NCI-H1105 (cell line): ENCODE measurements around the gene SH3GL2.

Source experiments
- DNase-seq: peaks from one replicate; lab custom pipeline; 2025; lab: John Stamatoyannopoulos, UW

SH3GL2 gene

GRCh38 chr9:17658237-17658636 lies 79.4 kb downstream of the SH3GL2 start:
- DNase-seq = no peak

GRCh38 chr9:17660158-17660557 lies 81.3 kb downstream of the SH3GL2 start:
- no peak for DNase-seq

DNA sequence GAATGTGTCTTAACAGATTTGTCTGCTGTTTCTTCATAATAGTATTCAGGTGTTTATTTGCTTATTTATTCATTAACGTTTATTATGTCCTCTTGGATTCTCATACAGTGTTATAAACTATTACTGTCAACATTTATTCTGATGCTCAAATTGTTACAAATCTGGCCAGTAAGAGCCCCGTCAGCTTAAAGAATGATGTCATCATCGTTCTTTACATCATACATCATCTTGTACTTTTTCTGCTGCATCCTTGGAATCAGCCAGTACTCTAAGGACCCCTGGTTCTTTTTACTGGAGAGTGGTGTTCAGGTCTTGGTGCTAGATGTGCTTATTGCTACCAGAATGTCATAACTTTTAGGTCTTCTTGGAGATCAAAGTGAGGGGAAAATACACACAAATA lies 86.6 kb downstream of the SH3GL2 start:
- DNase-seq = no peak

GRCh38 chr9:17669206-17669605 lies 90.3 kb downstream of the SH3GL2 start:
- no peak for DNase-seq

DNA sequence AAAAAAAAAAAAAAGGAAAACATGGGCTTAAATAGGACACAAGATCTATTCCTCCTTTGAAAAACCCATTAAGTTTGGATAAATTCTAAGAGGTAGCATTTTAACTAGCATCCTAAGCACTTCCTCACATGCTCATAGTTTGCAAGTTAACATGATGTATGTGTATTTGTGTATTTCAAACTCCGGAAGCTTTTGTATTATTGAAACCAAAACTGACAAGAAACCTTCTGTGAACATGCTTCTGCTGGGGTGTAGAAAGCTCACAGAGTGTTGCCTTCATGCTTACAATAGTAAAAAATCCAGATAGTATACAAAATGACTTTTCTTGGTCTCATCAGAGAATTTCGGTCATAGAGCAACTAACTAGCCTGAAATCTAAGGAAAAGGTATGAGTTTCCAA lies 103.8 kb downstream of the SH3GL2 start:
- DNase-seq = no peak

GRCh38 chr9:17688834-17689233 lies 110.0 kb downstream of the SH3GL2 start:
- no peak for DNase-seq

DNA sequence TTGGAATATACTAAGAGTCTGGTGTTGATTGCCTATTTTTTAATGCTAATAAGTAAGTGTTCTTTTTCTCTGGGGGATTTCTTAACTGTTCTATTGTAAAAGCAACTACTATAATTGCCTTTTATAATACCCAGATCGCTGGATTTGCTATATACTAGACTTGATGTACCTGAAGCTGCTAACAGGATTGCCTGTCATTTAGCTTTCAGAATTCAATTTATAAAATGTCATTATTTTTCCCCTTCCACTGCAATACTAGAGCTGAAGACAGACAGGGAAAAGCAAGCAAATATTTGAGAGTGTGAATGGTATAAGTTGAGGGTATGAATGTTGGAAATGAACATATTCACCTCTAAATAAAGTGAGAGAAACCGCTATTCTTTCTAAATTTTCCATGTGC lies 115.5 kb downstream of the SH3GL2 start:
- no peak for DNase-seq

DNA sequence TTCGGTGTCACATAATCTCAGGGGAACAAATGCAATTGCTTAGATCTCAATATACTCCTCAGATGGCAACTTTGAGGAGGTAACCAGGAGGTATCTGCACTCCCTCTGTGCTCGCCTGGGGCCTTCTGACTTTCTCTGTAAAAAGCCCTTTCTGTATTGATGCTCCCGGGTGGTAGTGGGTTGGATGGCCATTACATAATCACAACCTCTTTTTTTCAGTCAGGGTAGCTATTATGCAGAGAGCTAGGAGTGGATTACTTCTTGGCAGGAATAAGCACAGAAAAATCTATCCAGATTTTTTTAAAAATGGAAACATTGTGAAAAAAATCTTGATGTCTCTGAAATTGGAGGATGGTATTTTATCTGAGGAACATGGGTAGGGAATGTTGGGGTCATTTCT lies 116.6 kb downstream of the SH3GL2 start:
- DNase-seq = no peak

- DNase-seq = no peak
These were observed 120.9 kb downstream of the SH3GL2 start for GRCh38 chr9:17699615-17700330.

- no peak for DNase-seq
These were observed 127.5 kb downstream of the SH3GL2 start for GRCh38 chr9:17706347-17706746.

GRCh38 chr9:17719053-17719452 lies 140.2 kb downstream of the SH3GL2 start:
- DNase-seq = no peak

DNA sequence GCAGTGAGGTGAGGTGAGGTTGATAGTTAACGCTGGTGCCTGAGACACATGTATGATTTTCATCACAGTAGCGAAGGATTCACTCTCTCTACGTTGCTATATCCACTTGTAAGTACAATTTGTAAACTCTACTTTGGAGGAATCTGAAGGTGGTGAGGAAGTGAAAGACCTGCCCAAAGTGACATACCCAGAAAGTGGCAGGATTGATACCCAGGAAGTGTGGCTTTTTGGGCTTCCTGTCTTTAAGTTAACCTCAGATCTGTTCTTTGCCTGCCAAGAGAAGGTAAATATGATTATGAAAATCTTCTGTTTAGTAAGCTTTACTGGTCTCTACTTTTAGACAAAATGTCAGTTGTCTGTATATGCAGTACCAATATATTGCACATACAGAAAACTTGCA lies 143.1 kb downstream of the SH3GL2 start:
- no peak for DNase-seq

DNA sequence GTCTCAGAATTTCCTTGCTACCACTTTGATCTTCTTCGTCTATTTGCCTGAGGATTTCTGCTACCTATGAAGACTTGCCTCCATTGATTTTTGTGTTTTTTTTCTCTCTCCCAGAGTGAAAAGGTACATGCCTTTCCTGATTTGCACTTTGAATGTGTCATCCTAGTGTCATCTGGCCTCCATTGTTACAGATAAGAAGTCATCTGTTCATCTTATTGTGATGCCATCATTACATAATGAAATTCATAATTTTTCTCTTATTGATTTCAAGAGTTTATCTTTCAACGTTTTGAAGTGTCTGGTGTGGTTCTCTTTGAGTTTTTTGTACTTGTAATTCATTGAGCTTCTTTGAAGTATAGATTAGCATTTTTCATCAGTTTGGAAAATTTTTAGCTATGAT lies 144.8 kb downstream of the SH3GL2 start:
- no peak for DNase-seq

DNA sequence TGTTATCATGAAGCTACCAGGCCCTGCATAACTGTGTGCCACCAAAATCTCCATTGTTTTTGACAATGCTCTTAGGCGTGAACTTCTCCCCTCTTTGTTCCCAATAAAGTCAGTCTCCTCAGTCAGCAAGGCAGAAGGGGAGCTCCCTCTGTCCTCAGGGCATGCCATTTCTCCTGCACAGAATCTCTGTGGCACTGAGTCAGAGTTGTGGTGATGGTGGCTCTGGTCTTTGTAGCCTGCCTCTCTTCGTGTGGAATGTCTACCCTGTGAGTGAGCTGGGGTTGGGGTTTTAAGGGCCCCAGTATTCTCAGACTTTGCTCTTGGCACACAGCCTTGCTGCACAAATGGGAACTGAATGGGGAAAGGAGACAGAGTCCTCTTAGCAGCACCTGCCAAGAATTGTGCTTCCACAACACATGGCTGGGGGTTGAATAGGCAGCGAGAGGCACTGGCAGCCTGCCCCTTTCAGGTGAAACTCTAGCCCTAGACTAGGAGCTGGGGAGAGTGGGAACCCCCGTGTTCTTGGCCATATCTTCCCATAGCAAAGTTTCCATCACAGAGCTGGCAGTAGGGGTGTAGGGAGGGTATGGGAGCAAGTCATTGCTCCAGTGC lies 146.6 kb downstream of the SH3GL2 start:
- DNase-seq = no peak

DNA sequence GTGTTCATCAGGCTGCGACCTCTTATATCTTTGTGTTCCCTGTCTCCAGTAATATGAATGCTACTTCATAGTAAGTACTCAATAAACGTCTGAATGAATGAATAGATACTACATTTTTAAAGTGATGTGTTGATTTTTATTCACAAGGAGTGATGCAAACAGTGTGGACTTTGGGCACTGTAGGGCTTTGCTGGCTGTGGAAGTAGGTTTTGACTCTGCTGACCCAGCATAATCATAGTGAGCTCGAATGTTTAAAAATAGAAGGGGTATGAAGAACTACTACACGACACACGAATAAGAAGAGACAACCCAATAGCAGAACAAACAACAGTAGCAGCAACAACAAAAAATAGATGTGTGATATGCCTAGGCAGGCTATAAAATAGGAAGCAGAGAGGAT lies 147.4 kb downstream of the SH3GL2 start:
- no peak for DNase-seq

DNA sequence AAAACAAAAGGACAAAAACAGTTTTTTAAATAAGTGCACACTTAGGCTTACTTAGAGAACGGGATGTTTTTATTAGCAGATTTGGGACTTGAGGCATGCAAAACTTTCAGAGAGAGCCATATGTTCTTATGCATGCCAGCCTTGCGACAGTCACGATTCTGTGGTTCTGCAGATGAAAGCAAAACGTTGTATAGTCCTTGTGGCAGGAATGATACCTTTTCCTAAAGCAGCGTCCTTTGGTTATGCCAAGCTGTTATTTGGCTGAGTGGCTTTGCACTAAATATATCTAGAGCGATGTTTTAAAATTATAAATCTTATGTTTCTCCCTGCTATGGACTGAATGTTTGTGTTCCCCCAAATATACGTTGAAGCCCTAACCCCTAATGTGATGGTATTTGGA lies 152.0 kb downstream of the SH3GL2 start:
- no peak for DNase-seq

GRCh38 chr9:17731308-17731707 lies 152.4 kb downstream of the SH3GL2 start:
- no peak for DNase-seq

GRCh38 chr9:17734674-17735073 lies 155.8 kb downstream of the SH3GL2 start:
- DNase-seq = no peak

GRCh38 chr9:17735859-17736258 lies 157.0 kb downstream of the SH3GL2 start:
- no peak for DNase-seq

DNA sequence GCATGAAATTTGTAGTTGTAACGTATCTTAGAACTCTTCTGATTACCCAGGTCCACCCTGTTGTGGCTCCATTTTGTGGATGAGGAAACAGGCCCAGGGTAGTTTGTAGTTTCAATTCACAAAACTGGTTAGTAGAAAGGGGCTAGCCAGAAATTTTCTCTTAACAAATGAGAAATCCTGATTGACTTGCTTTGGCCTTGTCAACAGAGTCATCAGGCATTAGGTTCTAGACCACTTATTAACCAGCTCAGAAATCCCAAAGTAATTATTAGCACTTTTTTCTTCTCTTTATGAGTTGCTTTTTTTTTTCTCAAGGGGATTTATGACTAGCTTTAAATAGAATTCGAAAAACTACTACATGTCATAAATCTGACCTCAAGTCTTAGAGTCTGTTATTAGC lies 160.2 kb downstream of the SH3GL2 start:
- no peak for DNase-seq

- DNase-seq = no peak
These were observed 160.9 kb downstream of the SH3GL2 start for GRCh38 chr9:17739736-17740135.

DNA sequence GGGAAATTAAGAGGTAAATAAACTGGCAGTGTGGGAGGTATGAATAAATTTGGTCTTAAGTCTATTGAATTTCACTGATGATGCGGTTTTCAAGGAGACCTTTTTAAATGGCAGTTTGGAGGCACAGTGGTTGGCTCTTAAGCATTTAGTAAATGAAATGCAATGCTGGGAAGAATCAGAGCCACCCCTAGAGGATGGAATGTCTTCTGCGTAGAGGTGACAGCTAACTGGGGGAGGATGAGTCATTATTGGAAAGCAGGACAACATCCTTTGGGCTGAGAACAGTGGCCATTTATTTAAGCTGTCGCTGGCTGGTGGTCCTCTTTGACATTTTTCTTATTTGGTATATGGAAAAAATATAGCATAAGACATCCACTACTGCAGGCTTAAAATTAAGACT lies 163.2 kb downstream of the SH3GL2 start:
- DNase-seq = no peak

DNA sequence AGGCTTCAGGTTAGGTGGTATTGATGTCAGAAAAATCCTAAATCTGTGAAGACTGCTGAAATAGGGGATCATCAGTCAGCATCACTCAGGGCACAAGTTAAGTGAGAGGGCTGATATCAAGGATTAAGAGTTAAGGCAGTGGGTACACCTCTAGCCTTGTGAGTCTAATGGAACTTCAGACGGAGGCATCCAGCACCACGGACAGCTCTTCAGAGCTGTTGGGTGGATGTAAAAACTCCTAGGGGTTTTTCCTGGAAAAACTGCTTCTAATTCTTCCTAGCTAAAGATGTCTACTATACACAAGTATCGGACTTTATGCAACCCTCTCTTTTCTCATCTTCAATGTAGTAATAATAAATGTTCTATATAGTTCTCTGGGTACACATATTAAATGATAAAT lies 165.9 kb downstream of the SH3GL2 start:
- no peak for DNase-seq

DNA sequence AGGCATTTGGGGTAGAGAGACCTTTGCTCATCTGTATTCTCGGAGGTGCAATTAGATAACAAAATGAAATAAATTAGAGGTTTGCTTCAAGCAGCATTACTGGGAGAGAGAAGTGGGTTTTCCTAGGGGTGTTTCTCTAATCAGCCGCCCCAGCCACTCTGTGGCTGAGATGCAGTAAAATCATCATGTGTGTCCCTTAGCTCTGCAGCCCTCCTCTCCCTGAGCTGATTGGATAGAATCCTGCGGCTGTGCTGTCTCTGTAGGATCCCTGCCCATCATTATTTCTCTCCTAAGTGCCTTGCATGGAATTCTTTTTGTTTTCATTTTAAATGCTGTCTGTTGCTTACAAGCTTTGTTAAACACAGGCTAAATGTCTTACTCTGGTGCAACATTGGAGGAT lies 171.4 kb downstream of the SH3GL2 start:
- no peak for DNase-seq
